Liver (tissue), 3 donors: ENCODE data around the gene MPRIP.

ENCODE experiments used
- ATF3 ChIP-seq: IDR thresholded peaks from 2 replicates; pipeline ENCODE4 v1.6.1; 2016; ENCODE audit warnings: antibody characterized with exemption
- CTCF ChIP-seq: fragments of 150-350 bp; IDR thresholded peaks from 2 replicates; pipeline ENCODE4 v1.5.1; 2017; ENCODE audit warnings: improper control_type of control experiment, low read depth, low read length; ENCODE audit not compliant: missing input control
- RAD21 ChIP-seq, 2 donors: IDR thresholded peaks; 2 replicates each; pipeline ENCODE4 v1.6.1; 2016; ENCODE audit warnings: antibody characterized with exemption in 2 of 2, mild to moderate bottlenecking in 2 of 2
- REST ChIP-seq: IDR thresholded peaks from 2 replicates; pipeline ENCODE4 v1.6.1; 2016; ENCODE audit warnings: antibody characterized with exemption, mild to moderate bottlenecking
- donor health status: healthy.
- donor health status: healthy.

- TF ChIP-seq RAD21 (IDR thresholded peaks at IDR 0.05) (peak in 1 of 2 donors; percentile 31), CTCF (no peak), ATF3 (no peak), REST (no peak)
Measured at GRCh38 chr17:17205368-17206123, 163.3 kb downstream of the MPRIP start.
